ENCODE measurements around the gene CMAS. TPM values are rescaled to one million over a fixed set of nuclear protein-coding genes. Genes with fewer than 3 reads are reported as not detected.

The CMAS gene
- total RNA-seq, 2 donors from 2014 or later, result 50.2 to 87.3 TPM

DNA sequence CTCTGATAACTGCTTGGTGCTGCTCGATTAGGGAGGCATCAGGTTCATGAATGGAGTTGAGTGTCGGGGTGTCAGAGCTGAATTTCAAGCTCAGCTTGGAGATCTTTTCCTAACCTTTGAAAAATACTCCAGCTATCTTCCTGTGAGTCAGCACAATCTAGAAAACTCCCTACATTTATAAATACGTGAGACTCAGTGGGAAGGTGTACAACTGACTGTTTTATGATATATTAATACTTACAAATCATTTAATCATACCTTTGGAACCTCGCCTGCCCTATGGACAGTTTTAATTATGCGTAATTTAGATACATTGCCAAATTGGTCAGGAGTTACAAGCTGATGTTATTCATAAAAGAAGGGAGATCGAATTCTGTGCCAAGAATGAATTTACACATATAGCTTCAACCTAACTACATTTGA is 961 bp downstream of the CMAS start:
- Mint-ChIP-seq H3K9me3 (no peaks in the 10 kb centered on the region), H3K4me1 (peaks cover 56% of the 10 kb centered on the region), H3K27me3 (ENCODE audit: insufficient read depth) (peaks cover 14% of the 10 kb centered on the region), H3K27ac (peak overlapping the region; percentile 91), H3K36me3 (ENCODE audit: low read depth) (peaks cover 16% of the 10 kb centered on the region), H3K4me3 (peak overlapping the region; percentile 88)
- H3K27ac ChIP-seq (ENCODE audit: low read depth, low read length), result no peak overlapping the region
- TF ChIP-seq, protein P1, sequence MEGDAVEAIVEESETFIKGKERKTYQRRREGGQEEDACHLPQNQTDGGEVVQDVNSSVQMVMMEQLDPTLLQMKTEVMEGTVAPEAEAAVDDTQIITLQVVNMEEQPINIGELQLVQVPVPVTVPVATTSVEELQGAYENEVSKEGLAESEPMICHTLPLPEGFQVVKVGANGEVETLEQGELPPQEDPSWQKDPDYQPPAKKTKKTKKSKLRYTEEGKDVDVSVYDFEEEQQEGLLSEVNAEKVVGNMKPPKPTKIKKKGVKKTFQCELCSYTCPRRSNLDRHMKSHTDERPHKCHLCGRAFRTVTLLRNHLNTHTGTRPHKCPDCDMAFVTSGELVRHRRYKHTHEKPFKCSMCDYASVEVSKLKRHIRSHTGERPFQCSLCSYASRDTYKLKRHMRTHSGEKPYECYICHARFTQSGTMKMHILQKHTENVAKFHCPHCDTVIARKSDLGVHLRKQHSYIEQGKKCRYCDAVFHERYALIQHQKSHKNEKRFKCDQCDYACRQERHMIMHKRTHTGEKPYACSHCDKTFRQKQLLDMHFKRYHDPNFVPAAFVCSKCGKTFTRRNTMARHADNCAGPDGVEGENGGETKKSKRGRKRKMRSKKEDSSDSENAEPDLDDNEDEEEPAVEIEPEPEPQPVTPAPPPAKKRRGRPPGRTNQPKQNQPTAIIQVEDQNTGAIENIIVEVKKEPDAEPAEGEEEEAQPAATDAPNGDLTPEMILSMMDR (conservative IDR thresholded peaks at IDR 0.05), result no peak
- 17 to 42% methylated on average over 1 to 4 of the region's 6 CpGs for WGBS, 2 experiments (ENCODE audit: insufficient coverage in 1 of 2, insufficient read length in 1 of 2)
- peak overlapping the region; percentile 37 for H3K9ac ChIP-seq (ENCODE audit: extremely low read depth, low read length, poor library complexity, severe bottlenecking)
- H3K27me3 ChIP-seq (ENCODE audit: control insufficient read depth, insufficient read depth, low read length, poor library complexity, severe bottlenecking), result peaks cover 14% of the 10 kb centered on the region
- peak overlapping the region; percentile 93 for H3K4me3 ChIP-seq (ENCODE audit: low read length)
- H3K4me1 ChIP-seq (ENCODE audit: control insufficient read depth, insufficient read depth, low read length), result peaks cover 18% of the 10 kb centered on the region
- DNase-seq, result no peak
- H3K9me3 ChIP-seq (ENCODE audit: control insufficient read depth, low read length), result no peaks in the 10 kb centered on the region
- H3K36me3 ChIP-seq (ENCODE audit: control insufficient read depth, insufficient read depth, low read length), result no peaks in the 10 kb centered on the region

DNA sequence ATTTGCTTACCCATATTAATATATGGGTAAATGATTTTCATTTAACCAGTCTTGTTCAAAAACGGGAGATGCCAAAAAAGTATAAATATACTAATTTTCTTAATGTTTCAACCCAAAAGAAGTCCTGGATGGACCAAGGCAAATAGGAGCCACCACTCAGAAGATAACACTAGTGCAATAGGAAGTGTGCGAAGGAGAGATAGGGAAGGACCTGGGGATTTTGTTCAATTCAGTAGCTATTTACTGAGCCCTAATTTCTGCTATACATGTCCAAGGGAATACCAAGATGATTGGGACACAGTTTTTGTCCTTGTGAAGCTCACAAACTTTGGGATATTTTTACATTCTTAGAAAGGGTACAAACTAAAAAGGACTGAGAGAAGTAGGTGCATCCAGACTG is 1.5 kb downstream of the CMAS start:
- peak overlapping the region; percentile 88 for H3K4me3 Mint-ChIP-seq
- TF ChIP-seq, protein P1 (conservative IDR thresholded peaks at IDR 0.05), result no peak
- H3K27me3 Mint-ChIP-seq (ENCODE audit: insufficient read depth), result peaks cover 8% of the 10 kb centered on the region
- WGBS, 2 experiments (ENCODE audit: insufficient coverage in 1 of 2, insufficient read length in 1 of 2), result 83 to 100% methylated on average over 1 of the region's 2 CpGs
- no peaks in the 10 kb centered on the region for H3K36me3 ChIP-seq (ENCODE audit: control insufficient read depth, insufficient read depth, low read length)
- no peak overlapping the region for H3K27ac ChIP-seq (ENCODE audit: low read depth, low read length)
- H3K27me3 ChIP-seq (ENCODE audit: control insufficient read depth, insufficient read depth, low read length, poor library complexity, severe bottlenecking), result peaks cover 9% of the 10 kb centered on the region
- H3K9ac ChIP-seq (ENCODE audit: extremely low read depth, low read length, poor library complexity, severe bottlenecking), result no peak overlapping the region
- no peak for DNase-seq
- peaks cover 18% of the 10 kb centered on the region for H3K4me1 ChIP-seq (ENCODE audit: control insufficient read depth, insufficient read depth, low read length)
- H3K4me1 Mint-ChIP-seq, result peaks cover 52% of the 10 kb centered on the region
- no peaks in the 10 kb centered on the region for H3K9me3 ChIP-seq (ENCODE audit: control insufficient read depth, low read length)
- peak overlapping the region; percentile 93 for H3K4me3 ChIP-seq (ENCODE audit: low read length)
- H3K9me3 Mint-ChIP-seq, result no peaks in the 10 kb centered on the region
- H3K36me3 Mint-ChIP-seq (ENCODE audit: low read depth), result peaks cover 18% of the 10 kb centered on the region
- peak overlapping the region; percentile 6 for H3K27ac Mint-ChIP-seq

DNA sequence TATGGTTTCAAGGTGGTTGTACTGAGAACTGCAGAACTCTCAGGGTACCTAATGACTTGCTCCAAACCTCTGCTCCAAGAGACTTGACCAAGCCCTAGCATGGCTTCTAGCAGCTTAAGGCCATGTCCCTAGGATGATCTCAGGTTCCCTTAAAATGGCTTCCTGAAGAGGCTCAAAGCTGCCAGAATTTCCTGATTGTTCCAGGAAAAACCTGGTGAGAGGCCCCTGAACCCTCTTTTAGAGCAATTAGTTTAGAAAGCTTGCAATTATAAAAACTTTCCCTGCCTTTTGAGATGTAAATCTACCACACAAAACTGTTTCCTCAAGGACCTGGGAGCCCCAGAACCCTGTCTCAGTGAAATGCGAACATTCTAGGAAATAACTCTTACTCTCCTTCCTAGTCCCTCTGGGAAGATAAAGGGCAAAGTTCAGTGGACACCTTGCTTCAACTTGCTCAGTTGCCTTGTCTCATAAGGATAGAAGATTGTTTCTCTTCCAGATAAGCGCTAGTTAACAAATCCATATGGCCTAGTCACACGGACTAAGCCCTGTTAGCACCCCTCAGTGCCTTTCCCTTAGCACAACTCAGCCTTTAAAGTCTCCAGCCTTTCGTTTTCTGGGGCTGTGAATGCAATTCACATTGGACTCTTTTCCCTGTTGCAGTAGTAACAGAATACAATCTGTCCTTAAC is 2.5 kb downstream of the CMAS start:
- TF ChIP-seq, protein P1 (conservative IDR thresholded peaks at IDR 0.05), result no peak
- no peaks in the 10 kb centered on the region for H3K9me3 Mint-ChIP-seq
- peaks cover 47% of the 10 kb centered on the region for H3K4me1 Mint-ChIP-seq
- no peaks in the 10 kb centered on the region for H3K27me3 Mint-ChIP-seq (ENCODE audit: insufficient read depth)
- H3K36me3 Mint-ChIP-seq (ENCODE audit: low read depth), result peaks cover 24% of the 10 kb centered on the region
- Histone ChIP-seq H3K4me3 (ENCODE audit: low read length) (no peak overlapping the region), H3K36me3 (ENCODE audit: control insufficient read depth, insufficient read depth, low read length) (no peaks in the 10 kb centered on the region), H3K9ac (ENCODE audit: extremely low read depth, low read length, poor library complexity, severe bottlenecking) (no peak overlapping the region), H3K9me3 (ENCODE audit: control insufficient read depth, low read length) (no peaks in the 10 kb centered on the region), H3K27me3 (ENCODE audit: control insufficient read depth, insufficient read depth, low read length, poor library complexity, severe bottlenecking) (no peaks in the 10 kb centered on the region), H3K27ac (ENCODE audit: low read depth, low read length) (no peak overlapping the region), H3K4me1 (ENCODE audit: control insufficient read depth, insufficient read depth, low read length) (peaks cover 14% of the 10 kb centered on the region)
- peak; percentile 54 for DNase-seq
- whole genome bisulfite sequencing, 2 experiments (ENCODE audit: insufficient coverage in 1 of 2, insufficient read length in 1 of 2), result 69 to 92% methylated on average over 2 to 4 of the region's 4 CpGs
- H3K27ac Mint-ChIP-seq, result peak overlapping the region; percentile 56
- no peak overlapping the region for H3K4me3 Mint-ChIP-seq
